CD4-positive, CD25-positive, alpha-beta regulatory T cell (primary cell): ENCODE data around the gene BTRC. TPM values are rescaled to one million over a fixed set of nuclear protein-coding genes. Genes with fewer than 3 reads are reported as not detected.

Experiments used
- ATAC-seq, 2 donors: fragments of 150-1000 bp; cut with Tn5 transposase; one replicate each; pipeline ENCODE4 v1.10.0; 2021; ENCODE audit warnings: low read depth in 2 of 2, moderate number of reproducible peaks in 2 of 2, moderate library complexity in 1 of 2
- DNase-seq, 3 donors: peaks; one replicate each; pipeline versions ENCODE4 v3.0.0 to v3.0.0-alpha.2; 2012 to 2022; ENCODE audit warnings: mixed read lengths in 1 of 3
- H3K27ac ChIP-seq: one replicate; pipeline ENCODE4 v1.7.0; 2013; ENCODE audit warnings: mild to moderate bottlenecking, low read length; ENCODE audit not compliant: insufficient read depth, poor library complexity, severe bottlenecking
- H3K27me3 ChIP-seq: one replicate; pipeline ENCODE4 v1.7.0; 2013; ENCODE audit warnings: low read length; ENCODE audit not compliant: control insufficient read depth, insufficient read depth
- H3K36me3 ChIP-seq: one replicate; pipeline ENCODE4 v1.7.0; 2013; ENCODE audit warnings: mild to moderate bottlenecking, low read length, moderate library complexity; ENCODE audit not compliant: control insufficient read depth, insufficient read depth
- H3K4me1 ChIP-seq: 2 replicates; pipeline ENCODE4 v1.7.0; 2013; ENCODE audit warnings: mild to moderate bottlenecking, low read length; ENCODE audit not compliant: insufficient read depth, control insufficient read depth, poor library complexity, severe bottlenecking
- H3K4me3 ChIP-seq: one replicate; pipeline ENCODE4 v1.7.0; 2013; ENCODE audit warnings: low read depth, mild to moderate bottlenecking, low read length, moderate library complexity
- H3K9me3 ChIP-seq, 2 experiments: 1 replicate in 1 of 2; 2 replicates in 1 of 2; pipeline ENCODE4 v1.7.0; 2013; ENCODE audit warnings: low read length in 2 of 2, mild to moderate bottlenecking in 1 of 2, moderate library complexity in 1 of 2; ENCODE audit not compliant: control insufficient read depth in 2 of 2
- H3K27ac Mint-ChIP-seq, 3 donors: one replicate each; pipeline ENCODE4 v1.8.0; 2020 to 2022; ENCODE audit warnings: mild to moderate bottlenecking in 3 of 3, mixed read lengths in 3 of 3, moderate library complexity in 2 of 3
- H3K27me3 Mint-ChIP-seq: one replicate; pipeline ENCODE4 v1.8.0; 2022; ENCODE audit warnings: mild to moderate bottlenecking, mixed read lengths
- H3K36me3 Mint-ChIP-seq: one replicate; pipeline ENCODE4 v1.8.0; 2020; ENCODE audit warnings: mixed read lengths
- H3K4me1 Mint-ChIP-seq, 4 donors: one replicate each; pipeline ENCODE4 v1.8.0; 2020 to 2022; ENCODE audit warnings: mixed read lengths in 4 of 4, mild to moderate bottlenecking in 1 of 4
- H3K4me3 Mint-ChIP-seq, 4 donors: one replicate each; pipeline ENCODE4 v1.8.0; 2020 to 2022; ENCODE audit warnings: mild to moderate bottlenecking in 4 of 4, mixed read lengths in 4 of 4, moderate library complexity in 3 of 4
- H3K9me3 Mint-ChIP-seq, 7 donors: one replicate each; pipeline ENCODE4 v1.8.0; 2020 to 2022; ENCODE audit warnings: mixed read lengths in 7 of 7, mild to moderate bottlenecking in 3 of 7, moderate library complexity in 2 of 7
- polyA plus RNA-seq, 4 donors: library from polyadenylated mRNA; unstranded; fragments of 300-500 nt; fragmentation: Illumina TruSeq; gene quantifications; one replicate each; pipeline ENCODE4 v1.2.3, GENCODE V29; 2021
- total RNA-seq: library from RNA; stranded (reverse); gene quantifications from one replicate; pipeline ENCODE4 v1.2.3, GENCODE V29; 2022

BTRC gene
- total and polyA plus RNA-seq, 5 donors from 2014 or later, result 6.1 to 17.8 (median 8.9) TPM

GRCh38 chr10:101597091-101597900 is 243.3 kb downstream of the BTRC start:
- H3K4me1 ChIP-seq, result no peaks in the 10 kb centered on the region
- no peaks in the 10 kb centered on the region for H3K9me3 ChIP-seq
- H3K4me1 Mint-ChIP-seq, result no peaks in the 10 kb centered on the region
- no peaks in the 10 kb centered on the region for H3K36me3 ChIP-seq
- H3K27me3 ChIP-seq, result no peaks in the 10 kb centered on the region
- ATAC-seq (no peak), DNase-seq (no peak)
- no peak overlapping the region for H3K4me3 ChIP-seq
- peaks cover 0 to 2% (median 0%) of the 10 kb centered on the region in 7 donors for H3K9me3 Mint-ChIP-seq
- no peak overlapping the region for H3K27ac Mint-ChIP-seq
- no peaks in the 10 kb centered on the region for H3K27me3 Mint-ChIP-seq
- no peaks in the 10 kb centered on the region for H3K36me3 Mint-ChIP-seq
- H3K27ac ChIP-seq, result no peak overlapping the region
- no peak overlapping the region for H3K4me3 Mint-ChIP-seq

GRCh38 chr10:101601541-101601940 is 247.6 kb downstream of the BTRC start:
- no peaks in the 10 kb centered on the region for H3K9me3 ChIP-seq
- no peaks in the 10 kb centered on the region for H3K27me3 Mint-ChIP-seq
- no peaks in the 10 kb centered on the region for H3K4me1 Mint-ChIP-seq
- no peak for DNase-seq
- no peaks in the 10 kb centered on the region for H3K27me3 ChIP-seq
- no peak overlapping the region for H3K4me3 ChIP-seq
- H3K9me3 Mint-ChIP-seq, result no peaks in the 10 kb centered on the region
- no peak overlapping the region for H3K27ac ChIP-seq
- H3K27ac Mint-ChIP-seq, result peak overlapping the region in 1 of 3 donors; percentile 13
- no peak for ATAC-seq
- H3K4me1 ChIP-seq, result no peaks in the 10 kb centered on the region
- peaks cover 2% of the 10 kb centered on the region for H3K36me3 Mint-ChIP-seq
- no peak overlapping the region for H3K4me3 Mint-ChIP-seq
- peaks cover 9% of the 10 kb centered on the region for H3K36me3 ChIP-seq

- peaks cover 19% of the 10 kb centered on the region for H3K36me3 ChIP-seq
- H3K9me3 Mint-ChIP-seq, result no peaks in the 10 kb centered on the region
- peak overlapping the region in 1 of 3 donors; percentile 35 for H3K27ac Mint-ChIP-seq
- DNase-seq (peak; percentile 13 to 77 (median 46)), ATAC-seq (peak; percentile 69 to 73)
- no peak overlapping the region for H3K4me3 Mint-ChIP-seq
- H3K4me3 ChIP-seq, result no peak overlapping the region
- H3K27me3 ChIP-seq, result no peaks in the 10 kb centered on the region
- H3K4me1 ChIP-seq, result no peaks in the 10 kb centered on the region
- H3K27ac ChIP-seq, result no peak overlapping the region
- peaks cover 8% of the 10 kb centered on the region for H3K36me3 Mint-ChIP-seq
- H3K9me3 ChIP-seq, result no peaks in the 10 kb centered on the region
- H3K27me3 Mint-ChIP-seq, result no peaks in the 10 kb centered on the region
- no peaks in the 10 kb centered on the region for H3K4me1 Mint-ChIP-seq
Observed at GRCh38 chr10:101602761-101603398, 248.9 kb downstream of the BTRC start.

Other genes with a start within 250 kb of the BTRC start
- not detected for gene TLX1, start 222.9 kb upstream of the BTRC start, total RNA-seq
- not detected for gene TLX1, start 222.9 kb upstream of the BTRC start, polyA plus RNA-seq
- not detected for gene LBX1, start 124.7 kb upstream of the BTRC start, total RNA-seq
- gene LBX1, start 124.7 kb upstream of the BTRC start, polyA plus RNA-seq, result not detected
- 21.7 TPM for gene POLL, start 234.1 kb downstream of the BTRC start, total RNA-seq
- 10 to 100 TPM; 12.6 to 16.8 (median 15.0) TPM for gene POLL, start 234.1 kb downstream of the BTRC start, polyA plus RNA-seq
- not detected for gene DPCD, start 234.2 kb downstream of the BTRC start, total RNA-seq
- 1 to 10 TPM in 3 of 4 donors, under 1 TPM in 1; 0.99 to 1.7 (median 1.1) TPM for gene DPCD, start 234.2 kb downstream of the BTRC start, polyA plus RNA-seq